H1 (cell line): Measurements from ENCODE around the gene NPNT. TPM values are rescaled to one million over a fixed set of nuclear protein-coding genes. Genes with fewer than 3 reads are reported as not detected.

ENCODE experiments used
- CTCF ChIA-PET: fragments of 300-600 bp; sonication (Branson Sonifier 250); formaldehyde crosslinking; loops from one replicate; lab custom pipeline; 2021; ENCODE audit not compliant: partially characterized antibody; lab: Charles Lee
- POLR2A ChIA-PET: fragments of 300-600 bp; sonication (Branson Sonifier 250); formaldehyde crosslinking; loops from one replicate; lab custom pipeline; 2021; ENCODE audit warnings: inconsistent platforms; ENCODE audit not compliant: partially characterized antibody; lab: Charles Lee
- DNase-seq, 2 experiments: peaks; one replicate each; pipeline versions ENCODE4 v3.0.0 to v3.0.0-alpha.2; 2010 to 2022; ENCODE audit warnings: low spot score in 2 of 2, low read depth in 1 of 2, mixed read lengths in 1 of 2
- FAIRE-seq: peaks from 2 replicates; lab custom pipeline; 2011; peaks lifted over from hg19 to GRCh38; lab: Jason Lieb, UNC
- H2AFZ ChIP-seq: 2 replicates; pipeline ENCODE4 v1.8.1; 2012; ENCODE audit warnings: low read length, inconsistent platforms
- H2AK5ac ChIP-seq: 2 replicates; pipeline ENCODE4 v1.6.1; 2013; ENCODE audit warnings: low read depth, low read length
- H2BK120ac ChIP-seq: replicated peaks from 2 replicates; pipeline ENCODE3; 2013; ENCODE audit warnings: low read depth, low read length, inconsistent platforms
- H2BK12ac ChIP-seq: 2 replicates; pipeline ENCODE4 v1.6.1; 2013; ENCODE audit warnings: low read depth, low read length
- H2BK15ac ChIP-seq: 2 replicates; pipeline ENCODE4 v1.6.1; 2013; ENCODE audit warnings: low read length
- H2BK20ac ChIP-seq: 2 replicates; pipeline ENCODE4 v1.6.1; 2013; ENCODE audit warnings: low read length
- H2BK5ac ChIP-seq: 2 replicates; pipeline ENCODE4 v1.6.1; 2013; ENCODE audit warnings: low read depth, low read length
- H3K14ac ChIP-seq: 2 replicates; pipeline ENCODE4 v1.6.1; 2013; ENCODE audit warnings: inconsistent platforms; ENCODE audit not compliant: insufficient read length
- H3K18ac ChIP-seq: 2 replicates; pipeline ENCODE4 v1.6.1; 2013; ENCODE audit warnings: low read length; ENCODE audit errors: extremely low read depth
- H3K23ac ChIP-seq: 2 replicates; pipeline ENCODE4 v1.6.1; 2013; ENCODE audit warnings: inconsistent platforms; ENCODE audit not compliant: insufficient read length
- H3K23me2 ChIP-seq: 2 replicates; pipeline ENCODE4 v1.6.1; 2013; ENCODE audit warnings: low read depth, low read length
- H3K27ac ChIP-seq: 2 replicates; pipeline ENCODE4 v1.6.1; 2011; ENCODE audit warnings: low read depth, low read length, inconsistent platforms
- H3K27me3 ChIP-seq, 4 experiments: replicated peaks in 1 of 4; 1 replicate in 1 of 4; 2 replicates in 3 of 4; pipeline versions ENCODE4 v1.6.1 to v1.8.1; 2011 to 2013; ENCODE audit warnings: low read length in 3 of 4, mild to moderate bottlenecking in 3 of 4, inconsistent platforms in 2 of 4, mixed read lengths in 2 of 4, moderate library complexity in 1 of 4; ENCODE audit not compliant: control insufficient read depth in 3 of 4, insufficient read depth in 3 of 4; ENCODE audit errors: extremely low read depth in 1 of 4
- H3K36me3 ChIP-seq, 4 experiments: 2 replicates each; pipeline versions ENCODE4 v1.6.1 to v1.8.1; 2011 to 2013; ENCODE audit warnings: mild to moderate bottlenecking in 4 of 4, low read length in 3 of 4, moderate library complexity in 2 of 4, control low read depth in 1 of 4, inconsistent platforms in 1 of 4; ENCODE audit not compliant: insufficient read depth in 4 of 4, control insufficient read depth in 2 of 4
- H3K4ac ChIP-seq: replicated peaks from 2 replicates; pipeline ENCODE3; 2013; ENCODE audit warnings: low read length, low read depth, mixed read lengths, inconsistent platforms; ENCODE audit not compliant: insufficient read length
- H3K4me1 ChIP-seq, 4 experiments: replicated peaks in 1 of 4; 1 replicate in 1 of 4; 2 replicates in 3 of 4; pipeline versions ENCODE4 v1.6.1 to v1.8.1; 2011 to 2013; ENCODE audit warnings: low read length in 3 of 4, inconsistent platforms in 2 of 4, mixed read lengths in 1 of 4; ENCODE audit not compliant: insufficient read depth in 4 of 4, control insufficient read depth in 3 of 4
- H3K4me2 ChIP-seq, 2 experiments: 2 replicates each; pipeline versions ENCODE4 v1.6.1 to v1.8.1; 2011 to 2013; ENCODE audit warnings: low read depth in 2 of 2, low read length in 2 of 2, control low read depth in 1 of 2, inconsistent platforms in 1 of 2, mild to moderate bottlenecking in 1 of 2; ENCODE audit not compliant: insufficient read depth in 1 of 2
- H3K4me3 ChIP-seq, 4 experiments: fragments of 200-600, 300-600 bp in 1 of 4; sonication (generic), shearing (Covaris generic), sonication (Bioruptor Twin) in 1 of 4; 2 replicates each; pipeline versions ENCODE4 v1.5.1 to v1.8.1; 2011 to 2016; ENCODE audit warnings: low read length in 4 of 4, low read depth in 3 of 4, control low read depth in 2 of 4, inconsistent platforms in 2 of 4, mild to moderate bottlenecking in 2 of 4, mixed read lengths in 1 of 4, moderate library complexity in 1 of 4; ENCODE audit not compliant: insufficient read depth in 2 of 4; ENCODE audit errors: extremely low read depth in 1 of 4
- H3K56ac ChIP-seq: replicated peaks from 2 replicates; pipeline ENCODE3; 2013; ENCODE audit warnings: low read depth, mild to moderate bottlenecking, mixed read lengths, low read length, inconsistent platforms; ENCODE audit not compliant: insufficient read length
- H3K79me1 ChIP-seq: 2 replicates; pipeline ENCODE4 v1.6.1; 2013; ENCODE audit warnings: low read depth, low read length, control low read depth
- H3K79me2 ChIP-seq, 2 experiments: 2 replicates each; pipeline versions ENCODE4 v1.6.1 to v1.8.1; 2012 to 2013; ENCODE audit warnings: low read length in 2 of 2, mild to moderate bottlenecking in 2 of 2, inconsistent platforms in 1 of 2; ENCODE audit not compliant: insufficient read depth in 2 of 2, control insufficient read depth in 1 of 2
- H3K9ac ChIP-seq, 4 experiments: replicated peaks in 1 of 4; 1 replicate in 1 of 4; 2 replicates in 3 of 4; pipeline versions ENCODE4 v1.6.1 to v1.8.1; 2011 to 2013; ENCODE audit warnings: low read depth in 3 of 4, low read length in 3 of 4, control low read depth in 2 of 4, mild to moderate bottlenecking in 2 of 4, moderate library complexity in 2 of 4, inconsistent platforms in 1 of 4; ENCODE audit errors: extremely low read depth in 1 of 4
- H3K9me3 ChIP-seq, 2 experiments: 2 replicates each; pipeline versions ENCODE4 v1.6.1 to v1.8.1; 2012 to 2013; ENCODE audit warnings: mild to moderate bottlenecking in 2 of 2, moderate library complexity in 2 of 2, control low read depth in 1 of 2, inconsistent platforms in 1 of 2, low read depth in 1 of 2, low read length in 1 of 2, mixed read lengths in 1 of 2; ENCODE audit not compliant: insufficient read depth in 2 of 2
- H4K20me1 ChIP-seq, 2 experiments: replicated peaks in 1 of 2; 2 replicates each; pipeline versions ENCODE3 to v1.8.1; 2011 to 2013; ENCODE audit warnings: inconsistent platforms in 2 of 2, low read length in 2 of 2, mild to moderate bottlenecking in 1 of 2; ENCODE audit not compliant: insufficient read depth in 2 of 2, control insufficient read depth in 1 of 2
- H4K5ac ChIP-seq: 2 replicates; pipeline ENCODE4 v1.6.1; 2013; ENCODE audit warnings: low read length, low read depth, mixed read lengths, inconsistent platforms; ENCODE audit not compliant: insufficient read length
- H4K8ac ChIP-seq: 2 replicates; pipeline ENCODE4 v1.8.0; 2013; ENCODE audit warnings: mild to moderate bottlenecking, moderate library complexity, low read length, inconsistent platforms; ENCODE audit not compliant: insufficient read depth; ENCODE audit errors: extremely low read depth
- H4K91ac ChIP-seq: replicated peaks from 2 replicates; pipeline ENCODE3; 2013; ENCODE audit warnings: low read length, mixed read lengths, inconsistent platforms; ENCODE audit not compliant: insufficient read length
- CREB1 ChIP-seq: IDR thresholded peaks from 2 replicates; pipeline ENCODE4 v1.6.1; 2012; ENCODE audit warnings: inconsistent platforms
- HDAC6 ChIP-seq: IDR thresholded peaks from one replicate; pipeline ENCODE4 v1.7.1; 2012; ENCODE audit warnings: low read depth, mild to moderate bottlenecking, inconsistent platforms, low read length, moderate library complexity
- KDM1A ChIP-seq: fragments of 200-600, 300-600 bp; sonication (generic); IDR thresholded peaks from 2 replicates; pipeline ENCODE4 v1.7.1; 2016; ENCODE audit warnings: mild to moderate bottlenecking, low read length, borderline replicate concordance
- KDM5A ChIP-seq: fragments of 200-600 bp; IDR thresholded peaks from 2 replicates; pipeline ENCODE4 v1.7.1; 2012; ENCODE audit warnings: mild to moderate bottlenecking, low read length, inconsistent platforms, mixed read lengths
- RAD21 ChIP-seq, 2 experiments: IDR thresholded peaks in 1 of 2; conservative IDR thresholded peaks in 1 of 2; 2 replicates each; pipeline ENCODE4 v1.6.1; 2011; ENCODE audit warnings: low read depth in 2 of 2, low read length in 2 of 2, improper control_type of control experiment in 1 of 2, inconsistent platforms in 1 of 2, mild to moderate bottlenecking in 1 of 2, moderate library complexity in 1 of 2
- SIRT6 ChIP-seq: IDR thresholded peaks from one replicate; pipeline ENCODE4 v1.7.1; 2012; ENCODE audit warnings: low read length, inconsistent platforms
- SRF ChIP-seq: IDR thresholded peaks from 2 replicates; pipeline ENCODE4 v1.6.1; 2011; ENCODE audit warnings: mild to moderate bottlenecking, low read depth, low read length, moderate library complexity
- TBP ChIP-seq: IDR thresholded peaks from 2 replicates; pipeline ENCODE4 v1.6.1; 2011; ENCODE audit warnings: low read depth, low read length, improper control_type of control experiment
- TCF12 ChIP-seq: IDR thresholded peaks from 2 replicates; pipeline ENCODE4 v1.6.1; 2011; ENCODE audit warnings: low read depth, mild to moderate bottlenecking, low read length
- ZNF274 ChIP-seq: IDR thresholded peaks from 2 replicates; pipeline ENCODE4 v1.7.0; 2012; ENCODE audit warnings: low read length, borderline replicate concordance; ENCODE audit errors: extremely low read depth
- WGBS, 2 experiments: shearing (Covaris generic) in 1 of 2; methylation state at CpG; one replicate each; pipeline versions ENCODE4 v1.1.6 to v1.1.7; 2013 to 2015; ENCODE audit warnings: low lambda C conversion rate in 2 of 2, mixed read lengths in 2 of 2, inconsistent platforms in 1 of 2, low coverage in 1 of 2, missing lambda C conversion rate in 1 of 2; ENCODE audit not compliant: insufficient replicate concordance in 2 of 2, insufficient coverage in 1 of 2, insufficient read length in 1 of 2; ENCODE audit errors: extremely low coverage in 1 of 2, missing lambda C conversion rate in 1 of 2; 5-methylcytosine and 5-hydroxymethylcytosine counted together
- polyA plus RNA-seq, 7 experiments: library from polyadenylated mRNA; depleted of rRNA in 3 of 7; stranded (reverse) in 5 of 7; unstranded in 2 of 7; fragments of >200 nt in 5 of 7; fragments of 200-250 nt in 2 of 7; gene quantifications; 1 replicate in 5 of 7; 2 replicates in 1 of 7; 4 replicates in 1 of 7; pipeline versions ENCODE4 v1.2.1 to v1.2.3, GENCODE V29; 2011 to 2013; ENCODE audit warnings: missing spikeins in 2 of 7, mixed read lengths in 2 of 7
- total RNA-seq: library from RNA; stranded (reverse); fragmentation: NEBNext Ultra II Directional; extraction: Animal tissue kit (Norgen Biotek cat#: 25700); gene quantifications from 2 replicates; pipeline ENCODE4 v1.2.1, GENCODE V29; 2021

Gene NPNT
- total and polyA plus RNA-seq, 2 of the 8 experiments (the other 6 are each of a cell fraction or from before 2014, with no cell fraction given) = 0.24 to 0.97 TPM

- Histone ChIP-seq H4K91ac (no peak overlapping the region), H4K8ac (no peak overlapping the region), H3K27ac (no peak overlapping the region), H3K4ac (no peak overlapping the region), H2BK15ac (no peak overlapping the region), H3K79me1 (no peaks in the 10 kb centered on the region), H3K18ac (no peak overlapping the region), H3K27me3 (peaks cover 0 to 1% (median 0%) of the 10 kb centered on the region in 4 experiments; a peak in 1 of 7 replicates), H3K4me2 (no peak overlapping the region), H3K79me2 (no peaks in the 10 kb centered on the region), H2BK120ac (no peak overlapping the region), H2BK12ac (no peak overlapping the region), H4K5ac (no peak overlapping the region), H3K23ac (no peak overlapping the region), H2AK5ac (no peak overlapping the region), H3K9ac (no peak overlapping the region), H3K4me1 (peaks cover 0 to 5% (median 2%) of the 10 kb centered on the region in 4 experiments; a peak in 2 of 7 replicates), H2BK5ac (no peak overlapping the region), H3K14ac (no peak overlapping the region), H3K23me2 (no peaks in the 10 kb centered on the region), H2BK20ac (no peak overlapping the region), H3K56ac (no peak overlapping the region), H3K4me3 (no peak overlapping the region), H2AFZ (no peak overlapping the region), H4K20me1 (no peaks in the 10 kb centered on the region), H3K9me3 (no peaks in the 10 kb centered on the region), H3K36me3 (no peaks in the 10 kb centered on the region)
- ChIA-PET POLR2A (no interaction called here), CTCF (no interaction called here)
- DNase-seq (no peak), FAIRE-seq (no peak)
- 92% methylated on average over 6 of the region's 6 CpGs; no CpG with 5 or more reads in 1 of the 2 experiments for WGBS, 2 experiments
- TF ChIP-seq RAD21 (IDR thresholded peaks at IDR 0.05 in 1 of 2, conservative IDR thresholded peaks at IDR 0.05 in 1 of 2; ENCODE audit: low read depth in 2 of 2, low read length in 2 of 2) (no peak), TBP (no peak), ZNF274 (no peak), CREB1 (no peak), KDM1A (no peak), SIRT6 (no peak), TCF12 (no peak), SRF (no peak), KDM5A (no peak), HDAC6 (no peak)
Observed at GRCh38 chr4:105912633-105913032, 17.4 kb downstream of the NPNT start.
